ENCODE results near the gene NOTCH2. TPM values are rescaled to one million over a fixed set of nuclear protein-coding genes. Genes with fewer than 3 reads are reported as not detected.

The NOTCH2 gene
- total and polyA plus RNA-seq, 4 donors = 43.7 to 131 (median 78.1) TPM

DNA sequence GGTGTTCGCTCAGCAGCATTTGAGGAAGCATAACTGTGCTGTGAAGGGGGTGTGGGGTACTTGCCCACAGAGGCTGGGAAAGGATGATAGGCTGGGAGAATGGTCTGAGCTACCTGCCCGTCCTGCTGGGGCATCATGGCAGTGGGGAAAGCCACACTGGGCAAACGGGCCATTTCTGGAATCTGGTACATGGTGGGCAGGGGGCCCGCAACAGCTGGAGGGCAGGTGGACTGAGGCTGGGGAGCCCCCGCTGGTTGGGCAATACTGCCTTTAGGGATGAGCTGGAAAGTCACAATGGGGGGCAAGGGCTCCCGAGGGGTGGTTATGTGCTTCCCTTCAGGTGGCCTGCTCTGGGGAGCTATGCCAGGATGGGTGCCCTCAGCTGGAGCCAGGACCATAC, 153.9 kb downstream of the NOTCH2 start:
- peaks cover 30% of the 10 kb centered on the region for H3K36me3 ChIP-seq (ENCODE audit: control insufficient read depth, insufficient read depth, low read length)
- no peaks in the 10 kb centered on the region for H3K27me3 ChIP-seq (ENCODE audit: control insufficient read depth, insufficient read depth, low read length)
- H3K27ac ChIP-seq (ENCODE audit: low read depth, low read length) = no peak overlapping the region
- DNase-seq (ENCODE audit: low read depth in 4 of 6, low spot score in 6 of 6) = no peak
- no peak overlapping the region for H3K4me3 ChIP-seq (ENCODE audit: low read depth, low read length)
- no peaks in the 10 kb centered on the region for H3K9me3 ChIP-seq (ENCODE audit: control insufficient read depth, insufficient read depth, low read length)
- H3K4me1 ChIP-seq (ENCODE audit: control insufficient read depth, insufficient read depth, low read length) = no peaks in the 10 kb centered on the region
- WGBS (ENCODE audit: insufficient coverage) = 96% methylated on average over 5 of the region's 6 CpGs

DNA sequence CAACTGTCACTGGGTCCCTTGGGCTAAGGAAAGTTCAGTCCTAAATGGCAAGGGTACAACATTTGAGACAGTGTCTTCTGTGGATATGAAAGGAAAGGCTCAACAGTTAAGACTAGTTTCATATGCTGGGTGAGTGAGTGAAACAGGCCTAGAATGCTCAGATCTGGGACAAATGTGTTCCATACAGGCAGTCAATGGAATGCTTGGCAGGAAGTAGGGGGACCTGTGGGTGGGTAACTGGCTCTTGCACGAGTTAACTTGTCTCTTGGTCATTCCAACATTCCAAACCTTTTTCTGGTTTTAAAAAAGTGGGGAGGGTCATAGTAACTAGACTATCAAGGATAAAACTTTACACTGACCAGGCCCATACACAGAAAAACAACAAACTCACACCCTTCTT, 155.4 kb downstream of the NOTCH2 start:
- Histone ChIP-seq H3K9me3 (ENCODE audit: control insufficient read depth, insufficient read depth, low read length) (no peaks in the 10 kb centered on the region), H3K36me3 (ENCODE audit: control insufficient read depth, insufficient read depth, low read length) (peaks cover 22% of the 10 kb centered on the region), H3K27me3 (ENCODE audit: control insufficient read depth, insufficient read depth, low read length) (no peaks in the 10 kb centered on the region), H3K4me1 (ENCODE audit: control insufficient read depth, insufficient read depth, low read length) (no peaks in the 10 kb centered on the region), H3K27ac (ENCODE audit: low read depth, low read length) (no peak overlapping the region), H3K4me3 (ENCODE audit: low read depth, low read length) (no peak overlapping the region)
- WGBS (ENCODE audit: insufficient coverage) = no CpG with 5 or more reads among the region's 1 CpG
- DNase-seq (ENCODE audit: low read depth in 4 of 6, low spot score in 6 of 6) = no peak

DNA sequence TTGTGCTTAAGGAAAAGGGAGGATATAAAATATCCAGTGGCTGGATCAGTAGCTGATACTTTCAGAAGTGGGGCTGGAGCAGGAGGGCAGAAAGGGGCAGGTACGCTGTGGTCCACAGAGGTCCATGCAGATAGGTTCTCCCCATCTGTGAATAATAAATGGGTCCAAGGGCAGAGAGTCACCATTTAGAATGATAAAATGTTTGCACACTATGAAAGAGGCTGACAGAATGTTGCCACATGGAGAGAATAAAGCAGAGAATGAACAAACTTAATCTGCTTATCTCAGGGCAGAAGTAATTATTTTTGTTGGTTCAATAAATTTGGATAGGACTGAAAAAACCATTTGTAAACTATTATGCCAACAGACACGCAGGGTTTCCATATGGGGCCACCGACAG, 156.5 kb downstream of the NOTCH2 start:
- WGBS (ENCODE audit: insufficient coverage) = 89% methylated on average over 1 of the region's 3 CpGs
- no peak overlapping the region for H3K4me3 ChIP-seq (ENCODE audit: low read depth, low read length)
- H3K4me1 ChIP-seq (ENCODE audit: control insufficient read depth, insufficient read depth, low read length) = no peaks in the 10 kb centered on the region
- H3K9me3 ChIP-seq (ENCODE audit: control insufficient read depth, insufficient read depth, low read length) = no peaks in the 10 kb centered on the region
- peaks cover 15% of the 10 kb centered on the region for H3K36me3 ChIP-seq (ENCODE audit: control insufficient read depth, insufficient read depth, low read length)
- no peak for DNase-seq (ENCODE audit: low read depth in 4 of 6, low spot score in 6 of 6)
- H3K27ac ChIP-seq (ENCODE audit: low read depth, low read length) = no peak overlapping the region
- H3K27me3 ChIP-seq (ENCODE audit: control insufficient read depth, insufficient read depth, low read length) = no peaks in the 10 kb centered on the region

DNA sequence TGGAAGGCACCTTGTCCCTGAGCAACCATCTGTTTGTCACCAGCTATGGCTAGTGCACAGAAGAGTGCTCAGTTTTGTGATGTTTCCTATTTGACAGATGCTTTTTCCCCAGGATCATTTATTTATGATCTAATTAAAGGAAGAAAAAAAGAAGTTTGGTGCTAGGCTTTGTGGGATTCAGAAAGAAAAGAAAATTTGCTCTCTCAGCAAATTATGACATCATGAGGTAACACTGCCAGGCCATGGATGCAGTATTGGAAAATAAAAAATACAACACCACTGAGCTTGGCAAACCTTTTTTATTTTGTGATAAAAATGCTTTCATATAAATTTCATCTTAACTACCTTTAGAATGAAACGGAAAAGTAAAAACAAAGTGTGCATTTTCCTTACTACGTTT, 157.7 kb downstream of the NOTCH2 start:
- Histone ChIP-seq H3K4me3 (ENCODE audit: low read depth, low read length) (no peak overlapping the region), H3K36me3 (ENCODE audit: control insufficient read depth, insufficient read depth, low read length) (peaks cover 15% of the 10 kb centered on the region), H3K27ac (ENCODE audit: low read depth, low read length) (no peak overlapping the region), H3K4me1 (ENCODE audit: control insufficient read depth, insufficient read depth, low read length) (no peaks in the 10 kb centered on the region), H3K27me3 (ENCODE audit: control insufficient read depth, insufficient read depth, low read length) (no peaks in the 10 kb centered on the region), H3K9me3 (ENCODE audit: control insufficient read depth, insufficient read depth, low read length) (no peaks in the 10 kb centered on the region)
- no CpG with 5 or more reads among the region's 2 CpGs for WGBS (ENCODE audit: insufficient coverage)
- DNase-seq (ENCODE audit: low read depth in 4 of 6, low spot score in 6 of 6) = no peak

DNA sequence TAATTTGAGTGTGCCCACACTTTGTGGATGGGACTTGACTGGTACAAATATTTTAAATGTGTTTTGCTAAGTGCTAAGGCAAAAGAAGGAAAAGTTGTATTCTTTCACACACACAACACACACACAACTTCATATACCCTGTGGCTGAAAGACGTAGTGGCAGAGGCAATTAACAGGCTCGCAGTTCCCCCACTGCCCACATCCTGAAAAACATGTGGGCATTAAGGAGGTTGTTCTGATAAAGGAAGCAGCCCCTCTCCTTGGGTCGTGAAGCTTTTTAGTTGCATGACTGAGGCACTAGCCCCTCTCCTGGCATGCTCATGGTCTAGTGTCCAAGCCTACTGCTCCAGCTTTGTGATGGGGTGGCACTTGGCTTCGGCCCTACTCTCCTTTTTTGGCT, 158.8 kb downstream of the NOTCH2 start:
- Histone ChIP-seq H3K9me3 (ENCODE audit: control insufficient read depth, insufficient read depth, low read length) (no peaks in the 10 kb centered on the region), H3K4me1 (ENCODE audit: control insufficient read depth, insufficient read depth, low read length) (no peaks in the 10 kb centered on the region), H3K27ac (ENCODE audit: low read depth, low read length) (no peak overlapping the region), H3K27me3 (ENCODE audit: control insufficient read depth, insufficient read depth, low read length) (no peaks in the 10 kb centered on the region), H3K4me3 (ENCODE audit: low read depth, low read length) (no peak overlapping the region), H3K36me3 (ENCODE audit: control insufficient read depth, insufficient read depth, low read length) (peaks cover 6% of the 10 kb centered on the region)
- 66% methylated on average over 2 of the region's 4 CpGs for WGBS (ENCODE audit: insufficient coverage)
- no peak for DNase-seq (ENCODE audit: low read depth in 4 of 6, low spot score in 6 of 6)

DNA sequence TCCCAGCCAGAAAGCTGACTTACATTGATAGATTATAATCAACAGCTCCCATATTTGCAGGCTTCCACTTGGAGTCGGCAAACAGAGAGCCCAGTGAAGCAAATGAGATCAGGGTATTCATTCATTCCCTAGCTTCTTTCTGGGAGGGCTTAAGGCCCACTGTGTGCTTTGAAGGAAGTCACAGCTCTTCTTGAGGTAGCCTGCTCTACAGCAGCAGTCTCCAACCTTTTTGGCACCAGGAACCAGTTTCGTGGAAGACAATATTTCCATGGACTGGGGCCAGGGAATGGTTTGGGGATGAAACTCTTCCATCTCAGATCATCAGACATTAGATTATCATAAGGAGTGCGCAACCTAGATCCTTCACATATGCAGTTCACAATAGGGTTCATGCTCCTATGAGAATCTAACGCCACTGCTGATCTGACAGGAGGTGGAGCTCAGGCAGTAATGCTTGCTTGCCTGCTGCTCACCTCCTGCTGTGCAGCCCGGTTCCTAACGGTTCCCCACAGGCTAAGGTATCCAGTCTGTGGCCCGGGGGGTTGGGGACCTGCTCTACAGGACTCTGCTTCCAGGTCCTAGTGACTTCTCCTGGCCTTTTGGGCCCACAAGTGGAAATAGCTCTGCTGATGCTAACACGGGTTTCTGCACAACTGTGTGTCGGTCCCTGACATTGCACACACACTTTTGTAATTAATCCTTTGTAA, 159.4 kb downstream of the NOTCH2 start:
- no peak overlapping the region for H3K4me3 ChIP-seq (ENCODE audit: low read depth, low read length)
- peaks cover under 1% of the 10 kb centered on the region for H3K36me3 ChIP-seq (ENCODE audit: control insufficient read depth, insufficient read depth, low read length)
- no peaks in the 10 kb centered on the region for H3K9me3 ChIP-seq (ENCODE audit: control insufficient read depth, insufficient read depth, low read length)
- H3K27me3 ChIP-seq (ENCODE audit: control insufficient read depth, insufficient read depth, low read length) = no peaks in the 10 kb centered on the region
- WGBS (ENCODE audit: insufficient coverage) = 36% methylated on average over 4 of the region's 9 CpGs
- H3K4me1 ChIP-seq (ENCODE audit: control insufficient read depth, insufficient read depth, low read length) = no peaks in the 10 kb centered on the region
- no peak for DNase-seq (ENCODE audit: low read depth in 4 of 6, low spot score in 6 of 6)
- H3K27ac ChIP-seq (ENCODE audit: low read depth, low read length) = no peak overlapping the region

DNA sequence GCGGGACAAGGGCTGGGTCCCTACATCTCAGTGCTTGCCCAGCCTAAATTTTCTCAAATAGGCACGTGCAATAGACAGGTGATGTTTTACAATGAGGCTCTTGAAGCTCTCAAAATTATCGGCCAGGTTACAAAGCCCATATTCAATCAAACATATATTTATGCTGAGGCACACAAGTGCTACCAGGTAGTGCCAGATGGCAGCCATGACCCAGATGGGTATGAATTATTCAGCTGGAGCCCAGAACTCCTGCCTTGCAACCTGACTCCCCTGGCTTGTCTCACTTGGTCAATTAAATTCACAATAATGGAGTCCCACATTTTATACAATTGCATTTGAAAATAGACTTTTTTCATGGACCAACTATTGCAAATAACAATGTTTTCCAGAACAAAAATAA, 160.8 kb downstream of the NOTCH2 start:
- WGBS (ENCODE audit: insufficient coverage) = 88% methylated on average over 3 of the region's 3 CpGs
- peak in 2 of 6 donors; percentile 3 to 54 for DNase-seq (ENCODE audit: low read depth in 4 of 6, low spot score in 6 of 6)
- Histone ChIP-seq H3K9me3 (ENCODE audit: control insufficient read depth, insufficient read depth, low read length) (no peaks in the 10 kb centered on the region), H3K4me1 (ENCODE audit: control insufficient read depth, insufficient read depth, low read length) (no peaks in the 10 kb centered on the region), H3K27me3 (ENCODE audit: control insufficient read depth, insufficient read depth, low read length) (no peaks in the 10 kb centered on the region), H3K36me3 (ENCODE audit: control insufficient read depth, insufficient read depth, low read length) (no peaks in the 10 kb centered on the region), H3K27ac (ENCODE audit: low read depth, low read length) (no peak overlapping the region), H3K4me3 (ENCODE audit: low read depth, low read length) (no peak overlapping the region)

DNA sequence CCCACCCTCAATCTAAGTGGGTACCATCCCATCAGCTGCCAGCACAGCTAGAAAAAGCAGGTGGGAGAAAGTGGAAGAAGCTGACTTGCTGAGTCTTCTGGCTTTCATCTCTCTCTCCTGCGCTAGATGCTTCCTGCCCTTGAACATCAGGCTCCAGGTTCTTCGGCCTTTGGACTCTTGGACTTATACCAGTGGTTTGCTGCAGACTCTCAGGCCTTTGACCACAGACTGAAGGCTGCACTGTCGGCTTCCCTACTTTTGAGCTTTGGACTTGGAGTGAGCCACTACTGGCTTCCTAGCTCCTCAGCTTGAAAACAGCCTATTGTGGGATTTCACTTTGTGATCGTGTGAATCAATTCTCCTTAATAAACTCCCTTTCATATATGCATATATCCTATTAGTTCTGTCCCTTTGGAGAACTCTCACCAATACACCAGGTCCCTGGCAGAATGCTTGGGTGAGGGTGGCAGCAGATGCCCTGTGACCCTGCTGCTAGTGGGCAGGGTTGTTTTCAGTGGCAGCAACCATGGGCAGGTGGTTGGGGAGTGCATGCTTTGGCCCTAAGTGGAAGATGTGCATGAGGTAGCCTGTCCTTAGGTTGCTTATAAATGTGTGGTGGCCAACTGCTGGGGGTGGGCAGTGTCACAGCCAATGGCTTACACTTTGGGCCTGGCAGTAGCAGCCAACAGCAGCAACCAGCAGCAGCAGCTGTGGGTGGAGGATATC, 162.4 kb downstream of the NOTCH2 start:
- Histone ChIP-seq H3K9me3 (ENCODE audit: control insufficient read depth, insufficient read depth, low read length) (no peaks in the 10 kb centered on the region), H3K4me3 (ENCODE audit: low read depth, low read length) (no peak overlapping the region), H3K27ac (ENCODE audit: low read depth, low read length) (no peak overlapping the region), H3K4me1 (ENCODE audit: control insufficient read depth, insufficient read depth, low read length) (no peaks in the 10 kb centered on the region), H3K36me3 (ENCODE audit: control insufficient read depth, insufficient read depth, low read length) (no peaks in the 10 kb centered on the region), H3K27me3 (ENCODE audit: control insufficient read depth, insufficient read depth, low read length) (no peaks in the 10 kb centered on the region)
- WGBS (ENCODE audit: insufficient coverage) = 97% methylated on average over 3 of the region's 4 CpGs
- no peak for DNase-seq (ENCODE audit: low read depth in 4 of 6, low spot score in 6 of 6)

DNA sequence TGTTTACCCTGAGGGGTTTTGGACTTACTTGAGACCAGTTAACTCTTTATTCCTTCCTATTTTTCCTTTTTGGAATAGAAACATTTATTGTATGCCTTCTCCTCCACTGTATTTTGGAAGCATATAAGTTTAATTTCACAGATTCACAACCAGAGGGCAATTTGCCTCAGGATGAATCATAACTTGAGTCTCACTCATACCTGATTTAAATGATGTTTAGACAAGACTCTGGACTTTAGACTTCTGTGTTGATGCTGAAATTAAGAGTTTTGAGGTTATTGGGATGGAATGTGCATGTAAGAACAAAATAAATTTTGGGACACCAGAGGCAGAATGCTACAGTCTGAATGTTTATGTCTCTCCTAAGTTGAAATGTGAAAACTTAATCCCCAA, 166.0 kb downstream of the NOTCH2 start:
- no peaks in the 10 kb centered on the region for H3K27me3 ChIP-seq (ENCODE audit: control insufficient read depth, insufficient read depth, low read length)
- DNase-seq (ENCODE audit: low read depth in 4 of 6, low spot score in 6 of 6) = no peak
- no peaks in the 10 kb centered on the region for H3K4me1 ChIP-seq (ENCODE audit: control insufficient read depth, insufficient read depth, low read length)
- no peaks in the 10 kb centered on the region for H3K36me3 ChIP-seq (ENCODE audit: control insufficient read depth, insufficient read depth, low read length)
- no peak overlapping the region for H3K4me3 ChIP-seq (ENCODE audit: low read depth, low read length)
- H3K9me3 ChIP-seq (ENCODE audit: control insufficient read depth, insufficient read depth, low read length) = no peaks in the 10 kb centered on the region
- H3K27ac ChIP-seq (ENCODE audit: low read depth, low read length) = no peak overlapping the region
